WTC11 (cell line): ENCODE data around the gene ERBB4. TPM values are rescaled to one million over a fixed set of nuclear protein-coding genes. Genes with fewer than 3 reads are reported as not detected.

Source experiments
- ATAC-seq: fragments of 200-7000 bp; cut with Tn5 transposase; 2 replicates; pipeline ENCODE4 v1.10.0; 2021; ENCODE audit warnings: mild to moderate bottlenecking, moderate library complexity
- CTCF ChIA-PET: fragments of 300-600 bp; sonication (Branson Sonifier 250); formaldehyde crosslinking; loops from one replicate; lab custom pipeline; 2021; ENCODE audit warnings: antibody characterized with exemption; lab: Charles Lee
- POLR2A ChIA-PET: fragments of 350-600 bp; sonication (Branson Sonifier 250); formaldehyde crosslinking; loops from one replicate; lab custom pipeline; 2021; ENCODE audit warnings: antibody characterized with exemption; lab: Charles Lee
- DNase-seq: peaks from one replicate; pipeline ENCODE4 v3.0.0; 2021; ENCODE audit warnings: low spot score
- H3K27ac Mint-ChIP-seq: 2 replicates; pipeline ENCODE4 v1.8.0; 2021; ENCODE audit warnings: mixed read lengths
- H3K27me3 Mint-ChIP-seq: 2 replicates; pipeline ENCODE4 v1.8.0; 2021; ENCODE audit warnings: low read depth, mild to moderate bottlenecking, moderate library complexity, mixed read lengths
- H3K36me3 Mint-ChIP-seq: 2 replicates; pipeline ENCODE4 v1.8.0; 2021; ENCODE audit warnings: mixed read lengths
- H3K4me1 Mint-ChIP-seq: 2 replicates; pipeline ENCODE4 v1.8.0; 2022; ENCODE audit warnings: mixed read lengths
- H3K4me3 Mint-ChIP-seq: 2 replicates; pipeline ENCODE4 v1.8.0; 2021; ENCODE audit warnings: mild to moderate bottlenecking, moderate library complexity, mixed read lengths
- H3K9me3 Mint-ChIP-seq: 2 replicates; pipeline ENCODE4 v1.8.0; 2021; ENCODE audit warnings: mixed read lengths
- AR ChIP-seq: fragments of 250-450 bp; sonication (Bioruptor Pico); IDR thresholded peaks from 2 replicates; pipeline ENCODE4 v1.9.0; 2021; ENCODE audit warnings: mild to moderate bottlenecking
- E2F5 ChIP-seq: sonication (generic); formaldehyde crosslinking; IDR thresholded peaks from 2 replicates; pipeline ENCODE4 v1.8.1; 2022; ENCODE audit warnings: mild to moderate bottlenecking, moderate library complexity, missing genetic modification reagents
- EMX1 ChIP-seq: fragments of 250-450 bp; sonication (Bioruptor Pico); IDR thresholded peaks from 2 replicates; pipeline ENCODE4 v1.8.0; 2021; ENCODE audit warnings: mild to moderate bottlenecking
- FOXP1 ChIP-seq: sonication (generic); formaldehyde crosslinking; IDR thresholded peaks from 2 replicates; pipeline ENCODE4 v1.8.0; 2022; ENCODE audit warnings: missing genetic modification reagents, mild to moderate bottlenecking, moderate library complexity, borderline replicate concordance
- GTF2I ChIP-seq: fragments of 250-450 bp; sonication (Bioruptor Pico); conservative IDR thresholded peaks from 2 replicates; pipeline ENCODE4 v1.4.0; 2021; ENCODE audit warnings: mild to moderate bottlenecking
- HMGXB4 ChIP-seq: sonication (generic); formaldehyde crosslinking; IDR thresholded peaks from 2 replicates; pipeline ENCODE4 v1.8.1; 2023; ENCODE audit warnings: mild to moderate bottlenecking, moderate library complexity, missing genetic modification reagents
- IRF2 ChIP-seq: sonication (generic); formaldehyde crosslinking; IDR thresholded peaks from 2 replicates; pipeline ENCODE4 v1.8.0; 2022; ENCODE audit warnings: low read depth, missing genetic modification reagents, borderline replicate concordance
- KAT7 ChIP-seq: sonication (generic); formaldehyde crosslinking; IDR thresholded peaks from 2 replicates; pipeline ENCODE4 v1.8.1; 2023; ENCODE audit warnings: missing genetic modification reagents, mild to moderate bottlenecking, borderline replicate concordance
- MXD4 ChIP-seq: fragments of 250-450 bp; sonication (Bioruptor Pico); IDR thresholded peaks from 2 replicates; pipeline ENCODE4 v1.8.0; 2021; ENCODE audit warnings: mild to moderate bottlenecking, moderate library complexity, borderline replicate concordance
- NR3C1 ChIP-seq: sonication (generic); formaldehyde crosslinking; conservative IDR thresholded peaks from 2 replicates; pipeline ENCODE4 v1.8.1; 2023; ENCODE audit warnings: low read depth, mild to moderate bottlenecking, missing genetic modification reagents
- SMAD3 ChIP-seq: sonication (generic); formaldehyde crosslinking; IDR thresholded peaks from 2 replicates; pipeline ENCODE4 v1.8.0; 2022; ENCODE audit warnings: missing genetic modification reagents, mild to moderate bottlenecking, borderline replicate concordance
- ZMAT4 ChIP-seq: fragments of 250-450 bp; sonication (Bioruptor Pico); IDR thresholded peaks from 2 replicates; pipeline ENCODE4 v1.9.0; 2021; ENCODE audit warnings: mild to moderate bottlenecking
- ZNF121 ChIP-seq: sonication (generic); formaldehyde crosslinking; IDR thresholded peaks from 2 replicates; pipeline ENCODE4 v1.8.0; 2023; ENCODE audit warnings: missing genetic modification reagents
- ZNF396 ChIP-seq: fragments of 250-450 bp; sonication (Bioruptor Pico); IDR thresholded peaks from 2 replicates; pipeline ENCODE4 v1.8.0; 2021; ENCODE audit warnings: mild to moderate bottlenecking, moderate library complexity, borderline replicate concordance
- ZNF416 ChIP-seq: fragments of 250-450 bp; sonication (Bioruptor Pico); IDR thresholded peaks from 2 replicates; pipeline ENCODE4 v1.9.0; 2021; ENCODE audit warnings: mild to moderate bottlenecking, inconsistent platforms
- total RNA-seq: library from RNA; stranded (reverse); gene quantifications from 3 replicates; pipeline ENCODE4 v1.2.3, GENCODE V29; 2021
- TF ChIP-seq, protein P1 (sequence below): sonication (generic); formaldehyde crosslinking; IDR thresholded peaks from 2 replicates; pipeline ENCODE4 v1.8.1; 2023; ENCODE audit warnings: mild to moderate bottlenecking, missing genetic modification reagents, borderline replicate concordance

ERBB4 gene
- total RNA-seq, 1 experiment from 2014 or later, result 1.6 TPM

GRCh38 chr2:212274215-212274614 is 264.4 kb downstream of the ERBB4 start:
- no peak for ATAC-seq
- CTCF ChIA-PET, result no interaction called here

More at GRCh38 chr2:212274215-212274614, 264.4 kb downstream of the ERBB4 start:
- no peaks in the 10 kb centered on the region for H3K9me3 Mint-ChIP-seq
- POLR2A ChIA-PET, result no interaction called here
- no peak overlapping the region for H3K27ac Mint-ChIP-seq
- no peak overlapping the region for H3K4me3 Mint-ChIP-seq
- H3K27me3 Mint-ChIP-seq, result no peaks in the 10 kb centered on the region
- DNase-seq, result no peak
- H3K36me3 Mint-ChIP-seq, result no peaks in the 10 kb centered on the region
- no peak for TF ChIP-seq SMAD3 (CRISPR knock-in tag)
- TF ChIP-seq MXD4 (CRISPR knock-in tag), result no peak
- no peak for TF ChIP-seq AR
- TF ChIP-seq IRF2 (CRISPR knock-in tag), result no peak
- TF ChIP-seq ZNF416 (CRISPR knock-in tag), result no peak
- no peak for TF ChIP-seq FOXP1 (CRISPR knock-in tag)
- no peak for TF ChIP-seq HMGXB4 (CRISPR knock-in tag)
- TF ChIP-seq ZNF121 (CRISPR knock-in tag), result no peak
- TF ChIP-seq ZMAT4 (CRISPR knock-in tag), result no peak
- TF ChIP-seq EMX1 (CRISPR knock-in tag), result no peak
- no peak for TF ChIP-seq NR3C1
- TF ChIP-seq E2F5, result no peak
- TF ChIP-seq, protein P1, sequence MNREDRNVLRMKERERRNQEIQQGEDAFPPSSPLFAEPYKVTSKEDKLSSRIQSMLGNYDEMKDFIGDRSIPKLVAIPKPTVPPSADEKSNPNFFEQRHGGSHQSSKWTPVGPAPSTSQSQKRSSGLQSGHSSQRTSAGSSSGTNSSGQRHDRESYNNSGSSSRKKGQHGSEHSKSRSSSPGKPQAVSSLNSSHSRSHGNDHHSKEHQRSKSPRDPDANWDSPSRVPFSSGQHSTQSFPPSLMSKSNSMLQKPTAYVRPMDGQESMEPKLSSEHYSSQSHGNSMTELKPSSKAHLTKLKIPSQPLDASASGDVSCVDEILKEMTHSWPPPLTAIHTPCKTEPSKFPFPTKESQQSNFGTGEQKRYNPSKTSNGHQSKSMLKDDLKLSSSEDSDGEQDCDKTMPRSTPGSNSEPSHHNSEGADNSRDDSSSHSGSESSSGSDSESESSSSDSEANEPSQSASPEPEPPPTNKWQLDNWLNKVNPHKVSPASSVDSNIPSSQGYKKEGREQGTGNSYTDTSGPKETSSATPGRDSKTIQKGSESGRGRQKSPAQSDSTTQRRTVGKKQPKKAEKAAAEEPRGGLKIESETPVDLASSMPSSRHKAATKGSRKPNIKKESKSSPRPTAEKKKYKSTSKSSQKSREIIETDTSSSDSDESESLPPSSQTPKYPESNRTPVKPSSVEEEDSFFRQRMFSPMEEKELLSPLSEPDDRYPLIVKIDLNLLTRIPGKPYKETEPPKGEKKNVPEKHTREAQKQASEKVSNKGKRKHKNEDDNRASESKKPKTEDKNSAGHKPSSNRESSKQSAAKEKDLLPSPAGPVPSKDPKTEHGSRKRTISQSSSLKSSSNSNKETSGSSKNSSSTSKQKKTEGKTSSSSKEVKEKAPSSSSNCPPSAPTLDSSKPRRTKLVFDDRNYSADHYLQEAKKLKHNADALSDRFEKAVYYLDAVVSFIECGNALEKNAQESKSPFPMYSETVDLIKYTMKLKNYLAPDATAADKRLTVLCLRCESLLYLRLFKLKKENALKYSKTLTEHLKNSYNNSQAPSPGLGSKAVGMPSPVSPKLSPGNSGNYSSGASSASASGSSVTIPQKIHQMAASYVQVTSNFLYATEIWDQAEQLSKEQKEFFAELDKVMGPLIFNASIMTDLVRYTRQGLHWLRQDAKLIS (CRISPR knock-in tag), result no peak
- no peak for TF ChIP-seq KAT7
- no peak for TF ChIP-seq ZNF396 (CRISPR knock-in tag)
- no peak for TF ChIP-seq GTF2I
- no peaks in the 10 kb centered on the region for H3K4me1 Mint-ChIP-seq
